ENCODE data around the gene SLC1A4.

SLC1A4 gene

GRCh38 chr2:64945973-64946768, 43.0 kb upstream of the SLC1A4 start:
- no peak overlapping the region for H3K27ac ChIP-seq
- TF ChIP-seq CTCF (conservative IDR thresholded peaks at IDR 0.05) = no peak

- no peak for TF ChIP-seq CTCF (conservative IDR thresholded peaks at IDR 0.05)
- no peak overlapping the region for H3K27ac ChIP-seq
Observed at GRCh38 chr2:64946769-64947247, 42.4 kb upstream of the SLC1A4 start.

GRCh38 chr2:64947885-64948284, 41.3 kb upstream of the SLC1A4 start:
- H3K27ac ChIP-seq = no peak overlapping the region
- TF ChIP-seq CTCF (conservative IDR thresholded peaks at IDR 0.05) = no peak

GRCh38 chr2:64950226-64951160, 38.7 kb upstream of the SLC1A4 start:
- no peak overlapping the region for H3K27ac ChIP-seq
- TF ChIP-seq CTCF (conservative IDR thresholded peaks at IDR 0.05) = no peak

GRCh38 chr2:64951306-64951953, 37.8 kb upstream of the SLC1A4 start:
- H3K27ac ChIP-seq = no peak overlapping the region
- no peak for TF ChIP-seq CTCF (conservative IDR thresholded peaks at IDR 0.05)

GRCh38 chr2:64952096-64952495, 37.1 kb upstream of the SLC1A4 start:
- H3K27ac ChIP-seq = no peak overlapping the region

More at GRCh38 chr2:64952096-64952495, 37.1 kb upstream of the SLC1A4 start:
- no peak for TF ChIP-seq CTCF (conservative IDR thresholded peaks at IDR 0.05)
